Measurements from ENCODE around the gene NRIP2.
"Not testable (repeated sequence)": the region's sequence is repeated elsewhere in the genome, so short reads cannot be mapped to it uniquely, and the experiment has no call there.

NRIP2 gene

DNA sequence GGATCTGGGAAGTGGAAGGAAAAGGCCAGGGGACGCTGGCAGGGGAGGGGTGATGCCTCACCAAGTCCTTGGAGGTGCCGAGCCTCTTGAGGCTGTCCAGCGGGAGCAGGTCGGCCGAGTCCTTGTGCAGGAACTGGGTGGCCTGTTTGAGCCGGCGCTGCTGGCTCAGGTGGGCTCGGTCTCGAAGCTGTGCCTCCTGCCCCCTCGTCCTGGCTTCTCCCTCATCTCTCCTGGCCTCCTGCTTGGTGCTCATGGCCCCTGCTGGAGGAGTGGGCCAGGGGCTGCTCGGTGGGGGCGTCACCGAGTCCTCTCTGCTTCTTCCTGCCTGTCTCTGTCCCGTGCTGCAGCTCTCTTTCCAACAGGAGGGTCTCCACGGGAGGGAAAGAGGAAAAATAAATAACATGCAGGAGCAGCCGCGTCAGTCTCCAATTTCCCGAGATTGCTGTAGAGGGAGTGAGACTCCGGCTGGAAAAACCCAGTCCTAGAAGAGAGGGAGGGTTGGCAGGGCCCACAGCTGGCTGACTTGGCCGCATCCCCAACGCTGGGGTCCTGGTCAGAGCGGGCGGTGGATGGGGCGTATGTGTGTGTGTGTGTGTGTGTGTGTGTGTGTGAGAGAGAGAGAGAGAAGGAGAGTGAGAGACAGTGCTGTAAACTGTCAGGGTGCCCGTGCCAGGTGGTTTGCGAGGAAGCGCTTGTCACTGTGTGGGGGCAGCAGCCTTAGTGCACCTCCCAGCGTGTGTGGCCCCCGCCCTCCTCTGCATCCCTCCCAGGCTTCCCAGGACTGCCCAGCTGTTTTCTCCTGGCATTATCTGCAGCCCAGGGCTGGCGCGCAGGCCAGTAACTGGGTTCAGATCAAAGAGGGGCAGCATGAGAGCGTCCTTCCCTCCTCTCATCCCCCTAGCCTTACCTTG, at the start of gene NRIP2:
Gene NRIP2, minus strand, starts transcription at position 455 of the 911 bp plus-strand sequence. Its CDS starts 52 bp downstream, at position 403.
- no peak for DNase-seq (ENCODE audit: low read depth in 2 of 2)

DNA sequence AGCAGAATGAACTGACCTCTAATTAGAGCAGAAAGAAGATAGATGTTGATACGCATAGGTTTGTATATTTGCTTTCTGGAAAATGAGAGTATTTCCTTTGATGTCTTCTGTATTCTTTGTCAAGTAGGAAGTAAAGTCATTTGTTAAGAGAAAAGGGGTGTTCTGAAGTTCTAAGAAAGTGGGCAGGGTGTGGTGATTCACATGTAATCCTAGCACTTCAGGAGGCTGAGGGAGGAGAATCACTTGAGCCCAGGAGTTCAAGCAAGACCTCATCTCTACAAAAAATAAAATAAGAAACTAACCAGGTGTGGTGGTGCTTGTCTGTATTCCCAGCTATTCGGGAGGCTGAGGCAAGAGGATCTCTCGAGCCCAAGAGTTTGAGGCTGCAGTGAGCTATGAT, 45.0 kb upstream of the NRIP2 start:
- DNase-seq (ENCODE audit: low read depth in 2 of 2): no peak

- no peak for DNase-seq (ENCODE audit: low read depth in 2 of 2)
These were observed 43.3 kb upstream of the NRIP2 start for GRCh38 chr12:2877953-2878732.

DNA sequence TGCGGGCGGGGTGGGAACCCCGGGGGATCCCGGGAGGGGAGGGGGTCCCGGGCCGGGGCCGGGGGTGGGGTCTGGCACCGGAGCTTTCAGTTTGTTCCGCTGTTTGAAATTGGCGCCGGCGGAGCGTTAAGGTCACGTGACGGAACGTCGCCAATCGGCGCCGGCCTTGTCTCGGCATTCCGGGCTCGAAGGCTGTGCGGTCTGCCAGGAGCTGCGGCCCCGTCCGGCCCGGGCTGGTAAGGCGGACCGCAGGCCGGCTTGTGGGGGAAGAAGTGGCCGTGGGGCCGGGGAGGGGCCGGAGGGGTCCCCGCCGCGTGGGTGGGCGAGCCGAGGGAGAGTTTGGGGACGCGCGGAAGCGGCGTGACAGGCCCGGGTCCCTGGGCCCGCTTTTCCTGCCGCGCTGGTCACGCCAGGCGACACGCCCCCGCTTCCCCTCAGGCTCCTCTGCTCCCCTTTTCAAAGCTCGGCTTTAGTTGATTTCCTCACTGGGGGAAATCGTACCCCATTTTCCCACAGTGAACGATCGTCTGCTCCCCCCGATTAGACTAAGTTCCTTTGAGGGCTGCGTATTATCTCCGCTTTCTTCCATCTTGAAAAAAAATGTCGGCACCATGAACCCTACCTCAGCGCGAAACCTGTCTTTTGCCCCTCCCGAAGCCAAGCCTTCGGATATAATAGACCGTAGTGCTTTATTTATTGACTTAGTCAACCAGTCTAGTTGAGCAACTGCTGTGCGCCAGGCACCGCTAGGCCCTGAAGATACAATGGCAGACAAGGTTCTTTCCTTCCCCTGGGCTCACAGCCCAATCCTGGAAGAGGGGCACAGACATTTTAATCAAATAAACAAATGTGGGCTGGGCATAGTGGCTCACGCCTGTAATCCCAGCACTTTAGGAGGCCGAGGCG, 42.5 kb upstream of the NRIP2 start, which contains the start of the genes FOXM1 and RHNO1:
Gene FOXM1, minus strand, starts transcription at position 128 of the 906 bp plus-strand sequence. CDS start 2,696 bp downstream, outside the sequence.
Gene RHNO1, plus strand, starts transcription at position 177 of the 906 bp plus-strand sequence. CDS start 8,144 bp downstream, outside the sequence.
- DNase-seq (ENCODE audit: low read depth in 2 of 2): peak; percentile 75 to 81

- DNase-seq (ENCODE audit: low read depth in 2 of 2): peak in 1 of 2 donors; percentile 16
These were observed 41.7 kb upstream of the NRIP2 start for GRCh38 chr12:2876431-2877046.

GRCh38 chr12:2868986-2869632, 34.3 kb upstream of the NRIP2 start:
- not testable (repeated sequence) for DNase-seq (ENCODE audit: low read depth in 2 of 2)

DNA sequence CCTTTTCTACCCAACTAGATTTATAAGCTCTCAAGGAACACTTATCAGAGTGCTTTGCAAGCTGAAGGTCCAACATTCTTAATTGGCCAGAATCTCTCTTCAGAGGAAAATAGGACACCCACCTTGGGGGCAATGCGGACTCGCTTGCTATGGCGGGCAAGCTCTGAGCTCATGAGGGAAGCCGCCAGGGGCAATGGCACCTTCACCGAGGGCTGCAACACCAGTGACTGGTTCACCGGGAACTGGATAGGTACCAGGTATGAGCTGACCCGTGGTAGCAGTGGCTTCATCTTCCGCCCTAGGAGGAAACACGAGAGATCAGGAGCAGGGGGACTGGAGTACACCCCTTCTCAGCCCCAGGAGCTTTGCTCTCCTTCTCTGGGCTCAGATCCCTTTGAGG, 29.4 kb upstream of the NRIP2 start:
- DNase-seq (ENCODE audit: low read depth in 2 of 2): no peak

- not testable (repeated sequence) for DNase-seq (ENCODE audit: low read depth in 2 of 2)
These were observed 28.6 kb upstream of the NRIP2 start for GRCh38 chr12:2863402-2863801.

- DNase-seq (ENCODE audit: low read depth in 2 of 2): no peak
These were observed 28.0 kb upstream of the NRIP2 start for GRCh38 chr12:2862876-2863275.

DNA sequence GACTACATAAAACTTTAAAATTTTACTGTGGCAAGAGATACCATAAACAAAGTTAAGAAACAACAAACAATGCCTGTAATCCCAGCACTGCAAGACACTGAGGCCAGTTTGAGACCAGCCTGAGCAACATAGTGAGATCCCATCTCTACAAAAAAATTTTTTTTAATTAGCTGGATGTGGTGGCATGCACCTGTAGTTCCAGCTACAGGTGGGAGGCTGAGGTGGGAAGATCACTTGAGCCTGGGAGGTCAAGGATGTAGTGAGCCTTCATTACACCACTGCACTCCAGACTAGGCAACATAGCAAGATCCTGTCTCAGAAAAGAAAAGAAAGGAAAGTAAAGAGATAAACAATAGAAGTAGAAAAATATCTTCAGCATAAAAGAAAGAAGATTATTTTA, 25.3 kb upstream of the NRIP2 start:
- no peak for DNase-seq (ENCODE audit: low read depth in 2 of 2)

DNA sequence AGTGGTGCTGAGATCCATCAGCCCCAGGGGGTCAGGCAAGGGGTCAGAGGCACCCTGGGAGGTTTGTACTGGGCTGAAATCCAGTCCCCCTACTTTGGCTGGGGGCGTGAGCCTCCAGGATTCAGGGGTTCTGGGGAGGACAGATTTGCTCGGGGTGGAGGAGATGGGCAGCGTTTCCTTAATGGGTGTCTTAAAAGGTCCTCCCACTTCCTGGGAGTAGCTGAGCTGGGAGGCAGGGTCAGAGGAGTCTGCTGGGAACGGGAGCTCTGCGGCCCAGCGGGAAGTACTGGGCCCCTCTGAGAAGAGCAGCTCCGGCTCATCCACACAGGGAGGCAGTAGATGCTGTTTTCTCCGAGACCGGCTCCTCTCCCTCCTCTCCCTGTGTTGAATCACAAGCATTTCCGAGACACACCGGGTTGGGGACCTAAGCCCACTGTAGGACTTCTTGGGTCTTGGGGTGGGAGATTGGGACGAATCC, 24.1 kb upstream of the NRIP2 start:
- DNase-seq (ENCODE audit: low read depth in 2 of 2): no peak

- no peak for DNase-seq (ENCODE audit: low read depth in 2 of 2)
These were observed 23.5 kb upstream of the NRIP2 start for GRCh38 chr12:2858334-2858733.

DNA sequence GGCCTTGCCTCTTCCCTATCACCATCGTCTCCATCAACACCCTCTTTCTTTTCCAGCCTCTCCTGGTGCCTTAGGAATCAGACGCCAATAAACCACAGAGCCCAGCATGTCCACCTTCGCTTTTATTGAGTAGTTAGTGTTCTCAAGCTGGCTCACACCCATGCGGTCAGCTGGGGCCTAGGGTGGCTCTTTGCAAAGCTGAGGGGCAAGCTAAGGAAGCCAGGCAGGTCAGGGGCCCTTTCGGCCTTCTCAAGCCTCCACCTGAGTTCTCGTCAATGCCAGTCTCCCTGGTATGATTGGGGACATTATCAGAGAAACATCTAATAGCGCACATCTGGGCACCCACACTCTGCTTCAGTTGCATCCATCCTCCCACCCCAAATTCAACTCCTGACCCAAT, 22.7 kb upstream of the NRIP2 start:
- no peak for DNase-seq (ENCODE audit: low read depth in 2 of 2)

- DNase-seq (ENCODE audit: low read depth in 2 of 2): no peak
These were observed 22.2 kb upstream of the NRIP2 start, which contains the start of gene TEX52 for GRCh38 chr12:2857021-2857431. Gene TEX52, minus strand, starts transcription at chr12:2857039. Its CDS starts 13 bp downstream, at chr12:2857026.

DNA sequence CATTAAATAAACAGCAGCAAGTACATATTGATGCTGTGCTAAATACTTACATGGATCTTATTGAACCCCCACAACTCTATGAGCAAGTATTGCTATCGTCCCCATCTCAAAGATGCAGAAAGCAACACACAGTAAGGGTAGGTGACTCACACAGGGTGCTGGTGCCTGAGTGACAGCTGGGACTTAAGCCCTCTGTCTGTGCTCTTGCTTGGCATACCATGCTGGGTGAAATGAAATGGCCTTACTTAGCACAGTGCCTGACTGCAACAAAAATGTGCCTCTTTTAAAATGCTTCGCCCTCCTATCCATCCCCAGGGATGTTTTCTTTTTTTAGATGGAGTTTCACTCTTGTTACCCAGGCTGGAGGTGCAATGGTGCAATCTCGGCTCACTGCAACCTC, 21.2 kb upstream of the NRIP2 start:
- DNase-seq (ENCODE audit: low read depth in 2 of 2): no peak

DNA sequence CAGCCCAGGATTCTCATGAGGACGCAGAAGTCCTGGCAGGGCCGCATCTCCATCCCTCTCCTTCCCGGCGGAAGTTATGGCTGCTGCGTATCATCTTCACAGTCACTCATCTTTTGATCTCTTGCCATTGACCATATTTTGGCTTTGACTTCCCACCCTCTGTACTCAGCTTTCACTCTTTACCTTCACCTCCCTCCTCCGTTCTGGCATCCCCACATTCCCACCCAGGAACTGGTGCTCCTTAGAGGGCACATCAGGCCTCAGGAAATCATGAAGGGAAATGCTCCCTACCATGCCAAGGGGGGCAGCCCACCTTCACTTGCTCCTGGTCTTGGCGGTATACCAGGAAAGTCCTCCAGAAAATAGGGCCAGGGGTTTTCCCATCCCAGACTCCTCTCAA, 20.7 kb upstream of the NRIP2 start:
- no peak for DNase-seq (ENCODE audit: low read depth in 2 of 2)

- no peak for DNase-seq (ENCODE audit: low read depth in 2 of 2)
These were observed 20.0 kb upstream of the NRIP2 start for GRCh38 chr12:2854669-2855453.

- DNase-seq (ENCODE audit: low read depth in 2 of 2): peak; percentile 41 to 43
These were observed 18.8 kb upstream of the NRIP2 start for GRCh38 chr12:2853626-2854025.

DNA sequence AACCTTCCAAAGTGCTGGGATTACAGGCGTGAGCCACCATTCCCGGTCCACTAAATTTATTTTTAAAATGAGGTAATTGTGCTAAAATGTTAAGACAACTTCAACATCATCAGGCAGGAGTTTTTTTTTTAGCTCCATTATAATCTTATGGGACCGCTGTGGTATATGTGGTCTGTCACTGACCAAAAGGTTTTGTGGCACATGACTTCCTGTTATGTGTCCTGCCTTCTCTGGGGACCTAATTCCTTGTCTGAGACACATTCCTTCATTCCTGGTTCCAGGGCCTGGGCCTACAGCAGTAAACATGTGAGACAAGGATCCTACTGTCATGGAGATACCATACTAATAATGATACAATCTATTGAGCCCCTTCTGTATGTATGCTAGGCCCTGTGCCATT, 17.1 kb upstream of the NRIP2 start:
- no peak for DNase-seq (ENCODE audit: low read depth in 2 of 2)
